Stimulated activated CD4-positive, alpha-beta T cell treated with anti-CD3 and anti-CD28 coated beads, Interleukin-1b, Interleukin-23, amount 100 ng/mL, for 48 hours (primary cell): ENCODE measurements around the gene ITSN1.

Experiments used
- DNase-seq: peaks from one replicate; pipeline ENCODE4 v3.0.0-alpha.2; 2020

ITSN1 gene

GRCh38 chr21:33940881-33941245, 298.6 kb downstream of the ITSN1 start:
- DNase-seq, result no peak

GRCh38 chr21:33942426-33942825, 300.1 kb downstream of the ITSN1 start:
- DNase-seq, result no peak

GRCh38 chr21:33943293-33943692, 301.0 kb downstream of the ITSN1 start:
- peak; percentile 14 for DNase-seq

- DNase-seq, result no peak
Observed at GRCh38 chr21:33944185-33944763, 302.0 kb downstream of the ITSN1 start.

GRCh38 chr21:33945652-33946270, 303.5 kb downstream of the ITSN1 start:
- no peak for DNase-seq

- peak; percentile 91 for DNase-seq
Observed at GRCh38 chr21:33947451-33948095, 305.3 kb downstream of the ITSN1 start.

GRCh38 chr21:33948096-33948950, 306.0 kb downstream of the ITSN1 start:
- peak; percentile 86 for DNase-seq

- no peak for DNase-seq
Observed at GRCh38 chr21:33948951-33949444, 306.7 kb downstream of the ITSN1 start.
